ENCODE results near the gene ZNF497. TPM values are rescaled to one million over a fixed set of nuclear protein-coding genes. Genes with fewer than 3 reads are reported as not detected.

Gene ZNF497
- 0.91 to 1.7 TPM (median 1.3 TPM) in 5 replicates for total RNA-seq (2022; extraction: Qiagen RNA extraction)

DNA sequence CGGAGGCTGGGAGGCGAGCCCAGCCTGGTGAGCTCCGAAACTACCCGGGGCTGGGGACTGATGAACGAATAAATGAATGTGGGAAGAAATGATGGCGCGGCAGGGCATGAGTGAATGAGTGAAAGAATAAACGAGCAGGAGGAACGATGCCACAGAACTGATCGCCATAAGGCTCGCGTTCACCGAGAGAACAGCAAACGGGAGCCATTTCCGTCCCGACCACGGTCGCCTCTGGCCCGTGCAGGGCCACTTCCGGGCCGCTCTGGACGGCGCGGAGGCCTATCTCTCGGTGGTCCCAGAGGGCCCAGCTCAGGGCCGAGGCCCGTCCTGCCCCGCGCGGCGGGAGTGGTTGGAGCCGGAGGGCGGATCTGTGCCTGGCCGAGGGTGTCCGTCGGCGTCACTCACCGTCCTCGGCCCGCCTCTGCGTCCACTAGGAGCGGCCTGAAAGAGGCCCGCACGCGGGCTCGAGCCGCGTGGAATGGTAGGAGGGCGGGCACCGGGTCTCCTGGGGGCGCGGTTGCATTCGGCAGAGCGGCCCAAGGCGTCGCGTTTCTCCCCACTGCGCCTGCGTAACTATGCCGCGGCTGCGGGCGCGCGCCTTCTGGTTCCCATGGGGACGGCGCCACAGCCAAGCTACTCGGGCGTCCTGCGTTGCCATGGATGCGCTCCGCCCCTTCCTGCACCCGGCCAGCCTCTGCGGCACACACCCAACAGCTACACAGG, at the start of gene ZNF497:
TSS of gene ZNF497 (minus strand) at position 480 of the 723 bp plus-strand sequence. CDS start 5,116 bp downstream, outside the sequence.

DNA sequence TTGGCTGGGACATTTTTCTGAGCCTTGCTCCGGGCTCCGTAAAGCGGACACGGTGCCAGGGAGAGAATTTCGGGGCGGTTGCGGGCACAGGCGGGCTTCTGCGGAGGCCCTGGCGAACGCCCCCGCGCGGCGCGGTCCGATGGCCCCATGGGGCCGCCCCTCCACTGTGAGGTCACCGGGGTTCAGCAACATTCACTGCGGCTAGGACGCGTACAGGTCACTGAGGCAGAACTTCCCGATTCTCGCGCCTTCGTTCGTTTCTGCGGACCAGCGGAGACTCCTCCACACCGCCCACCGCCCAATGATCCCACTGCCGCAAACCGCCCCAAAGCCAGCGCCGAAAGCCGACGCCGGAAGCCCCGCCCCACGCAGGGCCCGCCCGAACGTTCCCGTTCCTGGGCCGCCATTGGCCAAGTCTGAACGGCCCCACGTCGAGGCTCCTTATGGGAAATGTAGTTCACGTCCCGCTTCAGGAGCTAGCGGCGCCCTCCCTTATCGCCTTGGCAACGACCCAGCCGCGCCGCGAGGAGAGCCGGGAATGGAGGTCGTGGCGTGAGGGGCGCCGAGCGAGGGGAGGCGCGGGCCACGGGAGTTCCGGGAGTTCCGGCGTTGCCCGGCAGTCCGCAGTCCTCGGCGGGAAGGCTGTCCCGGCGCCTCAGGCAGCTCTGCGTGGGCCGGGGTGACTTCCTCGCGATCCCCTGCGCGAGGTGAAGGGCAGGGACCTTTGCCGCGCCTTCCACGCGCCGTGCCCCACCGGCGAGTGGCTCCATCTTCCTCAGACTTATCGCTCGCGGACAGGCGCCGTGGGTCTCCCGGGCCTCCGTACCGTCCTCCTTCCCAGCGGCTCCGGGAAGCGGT, 45.8 kb upstream of the ZNF497 start, which contains the start of gene ZNF584:
TSS of gene ZNF584 (plus strand) at position 498 of the 858 bp plus-strand sequence. CDS start 499 bp downstream, outside the sequence.

DNA sequence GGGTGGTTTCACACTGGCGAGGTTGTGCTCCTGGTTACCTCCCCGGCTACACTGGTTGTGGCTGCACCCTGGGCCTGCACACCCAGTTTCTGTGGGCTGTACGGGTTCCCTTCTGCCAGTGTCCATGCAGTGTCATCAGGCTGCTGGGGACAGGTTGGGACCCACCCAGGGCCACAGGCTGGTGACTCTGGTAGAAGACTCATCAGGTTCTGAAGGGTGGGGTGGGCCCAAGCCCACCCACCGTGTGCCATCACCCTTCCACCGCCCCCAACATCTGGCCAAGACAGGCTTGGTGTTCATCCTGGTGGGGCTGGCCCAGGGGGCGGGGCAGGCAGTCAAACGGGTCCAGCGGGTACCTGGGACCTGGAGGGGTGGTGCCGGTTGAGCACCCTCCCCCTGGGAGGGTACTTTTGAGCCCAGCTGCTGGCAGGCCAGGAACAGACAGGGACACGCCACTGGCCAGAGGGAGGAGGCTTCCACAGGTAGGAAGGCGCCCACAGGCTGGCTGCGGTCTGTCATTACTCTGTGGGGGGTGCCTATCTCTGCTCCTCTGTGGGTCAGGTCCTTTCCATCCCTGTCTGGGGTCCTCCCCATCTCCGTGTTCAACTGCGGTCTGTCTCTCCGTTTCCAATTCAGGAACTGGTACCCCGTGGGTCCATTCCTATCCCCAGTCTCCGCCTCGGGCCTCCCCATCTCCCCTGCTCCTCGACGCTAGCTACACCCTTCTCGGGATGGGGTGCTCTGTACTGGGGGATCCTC, 32.8 kb upstream of the ZNF497 start, which contains the start of gene RNF225:
TSS of gene RNF225 (plus strand) at position 437 of the 759 bp plus-strand sequence. CDS start 434 bp downstream, outside the sequence.

DNA sequence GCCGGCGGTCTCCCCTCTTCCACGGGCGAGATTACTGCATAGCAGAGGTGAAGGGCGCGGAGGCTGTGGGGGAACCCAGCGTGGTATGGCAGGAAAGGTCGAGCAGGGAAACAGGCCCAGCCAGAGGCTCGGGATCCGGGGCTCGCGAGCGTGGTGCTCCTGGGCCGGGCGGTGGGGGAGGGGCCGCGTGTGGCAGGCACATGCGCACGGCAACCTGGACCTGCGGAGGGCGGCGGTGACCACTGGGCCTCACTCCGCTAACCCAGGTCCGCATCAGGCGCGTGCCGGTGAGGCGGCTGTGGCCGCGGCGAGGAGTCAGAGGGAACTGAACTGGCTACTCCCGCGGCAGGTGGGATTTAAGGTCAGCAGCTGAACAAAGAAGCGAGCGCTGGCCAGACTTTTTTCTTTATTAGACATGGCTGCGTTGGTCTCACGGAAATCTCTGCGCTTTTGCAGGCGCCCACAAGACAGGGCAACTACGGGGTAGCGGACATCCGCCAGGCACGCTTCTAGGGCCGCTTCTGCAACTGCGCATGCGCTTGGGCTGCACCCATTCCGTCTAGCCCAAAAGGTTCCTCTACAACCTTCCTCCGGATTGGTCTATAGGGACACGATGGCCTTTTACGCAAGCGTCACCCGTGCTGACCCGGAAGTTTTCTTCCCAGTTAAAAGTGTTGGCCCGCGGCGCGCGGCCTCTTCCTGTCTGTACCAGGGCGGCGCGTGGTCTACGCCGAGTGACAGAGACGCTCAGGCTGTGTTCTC, 24.2 kb upstream of the ZNF497 start, which contains the start of gene RPS5:
TSS of gene RPS5 (plus strand) at position 694 of the 762 bp plus-strand sequence. CDS start 869 bp downstream, outside the sequence.

DNA sequence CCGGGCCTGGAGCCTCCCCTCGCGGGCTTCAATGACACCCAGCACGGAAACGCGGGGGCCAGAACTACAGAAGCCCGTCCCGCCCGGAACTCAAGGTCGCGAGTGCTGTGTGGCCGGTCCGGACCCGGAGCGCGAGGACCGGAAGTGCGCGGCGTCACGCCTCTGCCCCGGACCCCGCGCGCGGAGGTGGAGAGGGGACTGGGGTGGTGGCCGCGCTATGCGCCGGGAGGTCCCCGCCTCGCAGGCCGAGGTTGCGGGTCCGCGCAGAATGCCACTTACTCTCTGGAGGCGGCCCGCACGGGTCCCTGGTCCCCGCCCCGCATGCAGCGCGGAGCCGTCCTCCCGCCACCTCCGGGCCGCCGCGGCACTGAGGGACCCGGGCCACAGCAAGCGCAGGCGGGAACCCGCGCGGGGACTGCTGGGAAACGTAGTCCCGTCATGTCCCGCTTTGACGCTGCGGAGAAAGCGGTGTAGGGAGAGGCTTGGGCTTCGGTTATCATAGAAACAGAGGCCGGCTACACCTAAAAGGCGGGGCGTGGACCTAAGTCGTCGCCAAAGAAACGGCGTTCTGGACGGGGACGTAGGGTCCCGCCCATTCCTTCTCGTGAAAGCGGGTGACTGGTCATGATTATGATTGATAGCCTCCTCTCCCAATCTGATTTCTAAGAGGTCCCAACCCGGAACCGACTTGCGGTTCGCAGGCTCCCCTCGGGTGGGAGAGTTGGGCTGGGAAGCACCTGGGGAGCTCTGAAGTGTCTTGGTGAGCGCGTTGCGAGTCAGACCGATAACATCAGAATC, 18.3 kb upstream of the ZNF497 start, which contains the start of gene ZNF837:
TSS of gene ZNF837 (minus strand) at position 369 of the 798 bp plus-strand sequence. CDS start 11,698 bp downstream, outside the sequence.

DNA sequence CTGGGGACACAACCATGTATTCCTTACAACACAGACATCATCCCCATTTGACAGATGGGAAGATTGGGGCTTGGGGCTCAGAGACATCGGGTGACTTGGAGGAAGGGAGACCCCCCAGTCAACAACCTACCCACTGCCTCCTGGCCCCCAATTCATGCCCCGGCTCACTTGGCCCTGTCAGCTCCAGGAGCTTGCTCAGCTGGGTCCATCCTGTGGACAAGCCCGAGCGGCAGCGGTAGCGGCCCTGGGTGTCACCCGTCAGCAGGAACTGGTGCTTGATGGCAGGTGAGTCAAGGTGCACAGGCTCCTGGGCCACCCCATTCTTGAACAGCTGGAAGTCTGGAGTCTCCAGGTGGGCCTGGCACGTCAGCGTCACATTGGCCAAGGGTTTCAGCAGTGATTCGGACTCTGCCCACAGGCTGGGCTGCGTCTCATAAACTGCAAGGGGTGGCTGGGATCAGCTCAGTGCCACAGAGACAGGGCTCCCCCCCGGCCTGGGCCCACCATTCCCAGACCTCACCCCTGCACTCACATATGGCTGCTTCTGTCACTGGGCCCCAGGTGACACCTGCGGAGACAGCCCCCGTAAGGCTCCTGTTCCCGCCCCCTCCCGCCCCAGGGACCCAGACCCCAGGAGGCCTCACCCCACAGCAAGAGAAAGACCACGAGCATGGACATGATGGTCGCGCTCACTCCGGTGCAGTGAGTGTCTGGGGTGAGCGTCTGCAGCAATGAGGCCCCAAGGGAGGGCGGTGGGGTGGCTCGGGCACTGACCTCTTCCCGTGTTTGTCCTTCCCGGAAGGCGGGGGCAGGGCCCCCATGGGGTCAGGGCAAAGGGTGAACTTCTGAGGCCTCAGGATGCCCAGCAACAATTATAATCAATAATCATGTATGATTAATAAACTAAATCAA, 9.5 kb downstream of the ZNF497 start, which contains the start of gene A1BG:
TSS of gene A1BG (minus strand) at position 733 of the 912 bp plus-strand sequence. CDS start at position 678, 55 bp downstream.

DNA sequence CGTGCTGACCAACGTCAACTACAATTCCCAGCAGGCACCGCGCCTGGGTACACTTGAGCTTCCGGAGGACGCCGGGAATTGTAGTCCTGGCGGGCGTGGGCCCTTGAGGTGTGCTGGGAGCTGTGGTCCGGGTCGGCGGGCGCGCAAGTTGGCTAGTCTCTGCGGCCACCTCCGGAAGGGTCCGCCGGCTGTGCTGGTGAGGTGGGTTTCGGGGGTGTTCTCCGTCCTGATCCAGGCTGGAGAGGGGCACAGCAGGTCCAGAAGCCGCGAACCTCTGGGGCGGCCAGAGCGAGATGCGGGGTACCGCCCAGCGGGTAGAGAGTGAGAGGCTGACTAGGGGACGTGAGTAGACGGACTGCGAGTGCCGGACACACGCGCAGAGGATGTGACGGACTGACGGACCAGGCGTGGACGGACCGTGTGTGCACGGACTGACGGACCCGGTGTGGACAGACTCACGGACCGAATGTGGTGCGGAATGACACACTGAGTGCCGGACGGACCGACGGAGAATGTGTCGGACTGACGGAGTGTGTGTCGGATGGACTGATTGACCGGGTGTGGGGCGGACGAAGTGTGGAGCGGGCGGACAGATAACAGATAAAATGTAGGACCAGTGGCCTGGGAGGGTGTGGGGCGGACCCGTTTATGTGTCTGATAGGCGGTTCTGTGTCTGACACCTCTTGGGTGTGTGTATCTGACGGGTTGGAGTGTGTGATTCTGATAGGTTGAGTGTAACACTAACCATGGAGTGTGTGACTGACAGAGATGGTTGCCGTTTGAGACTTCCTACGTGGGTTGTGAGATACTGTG, 35.4 kb downstream of the ZNF497 start, which contains the start of gene ZSCAN22:
TSS of gene ZSCAN22 (plus strand) at position 81 of the 813 bp plus-strand sequence. CDS start 7,809 bp downstream, outside the sequence.

DNA sequence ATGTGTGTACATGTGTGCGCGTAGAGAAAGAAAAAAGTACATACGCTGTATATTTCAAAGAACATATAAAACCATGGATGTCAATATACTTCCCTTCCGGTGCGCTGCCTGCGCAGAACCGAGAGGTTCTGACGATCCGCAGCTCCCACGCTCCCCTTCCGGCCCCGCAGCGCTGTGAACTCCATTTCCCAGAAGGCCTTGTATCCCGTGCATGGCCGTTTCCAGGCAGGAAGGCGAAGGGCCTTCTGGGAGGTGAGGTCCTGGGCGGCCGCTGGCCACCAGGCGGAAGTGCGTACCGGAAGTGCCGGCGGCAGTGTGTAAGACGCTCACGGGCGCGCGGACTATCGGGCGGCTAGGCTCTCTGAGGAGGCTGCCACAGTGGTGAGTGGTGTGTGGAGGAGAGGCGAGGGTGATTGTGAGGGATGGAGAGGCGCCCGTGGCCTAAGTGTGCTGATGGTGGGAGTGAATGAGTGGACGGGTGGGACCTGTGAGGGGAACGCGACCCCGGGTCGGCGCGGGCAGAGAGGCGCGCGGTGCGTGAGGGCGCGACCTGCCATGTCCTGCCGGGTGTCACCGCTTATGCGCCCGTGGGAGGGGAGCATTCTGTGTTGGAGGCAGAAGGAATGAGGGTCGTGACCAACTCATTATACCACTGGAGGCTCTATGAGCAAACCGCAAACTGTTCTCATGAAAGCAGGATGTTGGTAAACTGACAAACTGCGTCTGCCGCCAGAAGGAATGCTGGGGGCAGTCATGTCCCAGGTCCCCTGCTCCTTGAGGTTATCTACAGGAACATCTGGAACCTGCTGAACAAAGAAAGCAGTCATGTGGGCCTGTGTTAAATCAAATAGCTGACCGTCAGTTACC, 57.3 kb downstream of the ZNF497 start, which contains the start of gene ERVK3-1:
TSS of gene ERVK3-1 (plus strand) at position 313 of the 867 bp plus-strand sequence. CDS start 6,792 bp downstream, outside the sequence.

Other genes starting within 250 kb of the ZNF497 start
- 2.5 to 3.1 TPM (median 2.8 TPM) in 5 replicates for gene ZNF329, start 212.0 kb downstream of the ZNF497 start, total RNA-seq (2022; extraction: Qiagen RNA extraction)
- 11.6 to 15.2 TPM (median 12.8 TPM) in 5 replicates for gene ZNF274, start 179.7 kb downstream of the ZNF497 start, total RNA-seq (2022; extraction: Qiagen RNA extraction)
- 15.5 to 24.6 TPM (median 17.5 TPM) in 5 replicates for gene ZNF544, start 133.8 kb downstream of the ZNF497 start, total RNA-seq (2022; extraction: Qiagen RNA extraction)
- 0.80 to 1.2 TPM (median 0.93 TPM) in 5 replicates for gene ZNF8, start 83.8 kb downstream of the ZNF497 start, total RNA-seq (2022; extraction: Qiagen RNA extraction)
- gene ERVK3-1, start 57.4 kb downstream of the ZNF497 start, total RNA-seq (2022; extraction: Qiagen RNA extraction), result 84.3 to 105 TPM (median 89.0 TPM) in 5 replicates
- gene ZSCAN22, start 35.8 kb downstream of the ZNF497 start, total RNA-seq (2022; extraction: Qiagen RNA extraction), result 2.1 to 3.0 TPM (median 2.4 TPM) in 5 replicates
- 8.7 to 15.9 TPM (median 14.4 TPM) in 5 replicates for gene A1BG, start 9.3 kb downstream of the ZNF497 start, total RNA-seq (2022; extraction: Qiagen RNA extraction)
- gene ZNF837, start 18.3 kb upstream of the ZNF497 start, total RNA-seq (2022; extraction: Qiagen RNA extraction), result 0.79 to 1.6 TPM (median 1.4 TPM) in 5 replicates
- 2,297 to 2,583 TPM (median 2,408 TPM) in 5 replicates for gene RPS5, start 24.5 kb upstream of the ZNF497 start, total RNA-seq (2022; extraction: Qiagen RNA extraction)
- gene RNF225, start 32.9 kb upstream of the ZNF497 start, total RNA-seq (2022; extraction: Qiagen RNA extraction), result 0.18 to 0.37 TPM (median 0.23 TPM) in 4 of 5 replicates, not detected in the other
- 16.9 to 19.7 TPM (median 18.2 TPM) in 5 replicates for gene ZNF584, start 45.9 kb upstream of the ZNF497 start, total RNA-seq (2022; extraction: Qiagen RNA extraction)
- 0.12 to 0.19 TPM (median 0.12 TPM) in 4 of 5 replicates, not detected in the other for gene ZNF132, start 77.4 kb upstream of the ZNF497 start, total RNA-seq (2022; extraction: Qiagen RNA extraction)
- gene ZNF324B, start 88.9 kb upstream of the ZNF497 start, total RNA-seq (2022; extraction: Qiagen RNA extraction), result 6.3 to 6.9 TPM (median 6.6 TPM) in 5 replicates
- gene ZNF324, start 104.3 kb upstream of the ZNF497 start, total RNA-seq (2022; extraction: Qiagen RNA extraction), result 9.1 to 11.1 TPM (median 10.4 TPM) in 5 replicates
- gene ZNF446, start 113.6 kb upstream of the ZNF497 start, total RNA-seq (2022; extraction: Qiagen RNA extraction), result 10.2 to 13.0 TPM (median 12.3 TPM) in 5 replicates
- gene SLC27A5, start 149.2 kb upstream of the ZNF497 start, total RNA-seq (2022; extraction: Qiagen RNA extraction), result 21.6 to 34.9 TPM (median 30.9 TPM) in 5 replicates
- 14.1 to 20.4 TPM (median 19.7 TPM) in 5 replicates for gene ZBTB45, start 157.1 kb upstream of the ZNF497 start, total RNA-seq (2022; extraction: Qiagen RNA extraction)
- 628 to 732 TPM (median 680 TPM) in 5 replicates for gene TRIM28, start 181.3 kb upstream of the ZNF497 start, total RNA-seq (2022; extraction: Qiagen RNA extraction)
- gene CHMP2A, start 192.4 kb upstream of the ZNF497 start, total RNA-seq (2022; extraction: Qiagen RNA extraction), result 191 to 219 TPM (median 202 TPM) in 5 replicates
- 130 to 146 TPM (median 138 TPM) in 5 replicates for gene UBE2M, start 195.9 kb upstream of the ZNF497 start, total RNA-seq (2022; extraction: Qiagen RNA extraction)
- gene MZF1, start 210.6 kb upstream of the ZNF497 start, total RNA-seq (2022; extraction: Qiagen RNA extraction), result 10.2 to 17.3 TPM (median 15.3 TPM) in 5 replicates

Measured in A549 treated with Mapracorat at 1 μM for 4 hours (cell line).